K562 (cell line): ENCODE measurements around the gene PPIC. TPM values are rescaled to one million over a fixed set of nuclear protein-coding genes. Genes with fewer than 3 reads are reported as not detected.

ENCODE experiments used
- CEBPG ChIP-seq, 3 experiments: fragments of 200-800 bp in 1 of 3; sonication (Bioruptor generic) in 1 of 3; sonication (generic) in 1 of 3; formaldehyde crosslinking in 1 of 3; IDR thresholded peaks in 2 of 3; conservative IDR thresholded peaks in 1 of 3; 2 replicates each; pipeline versions ENCODE4 v1.6.1 to v1.8.0; 2016 to 2022; ENCODE audit warnings: missing compliant biosample characterization in 2 of 3, missing genetic modification characterization in 2 of 3, mild to moderate bottlenecking in 1 of 3, missing genetic modification reagents in 1 of 3
- HNRNPK ChIP-seq: fragments of 200-400 bp; formaldehyde crosslinking; IDR thresholded peaks from one replicate; pipeline ENCODE4 v1.6.1; 2018; ENCODE audit warnings: mild to moderate bottlenecking, low read depth, low read length; ENCODE audit not compliant: poor library complexity, severe bottlenecking
- MAFF ChIP-seq: IDR thresholded peaks from 2 replicates; pipeline ENCODE4 v1.6.1; 2012; ENCODE audit warnings: low read length, improper control_type of control experiment
- MTF1 ChIP-seq: fragments of 250-450 bp; sonication (Bioruptor Pico); IDR thresholded peaks from 2 replicates; pipeline ENCODE4 v1.9.0; 2021; ENCODE audit warnings: moderate library complexity, mild to moderate bottlenecking, inconsistent platforms, borderline replicate concordance
- NFE2L1 ChIP-seq: fragments of 450-650 bp; IDR thresholded peaks from 2 replicates; pipeline ENCODE4 v1.6.1; 2016; ENCODE audit warnings: missing genetic modification characterization, low read depth, mild to moderate bottlenecking, missing compliant biosample characterization, moderate library complexity, borderline replicate concordance
- TGIF2 ChIP-seq: sonication (generic); formaldehyde crosslinking; IDR thresholded peaks from 2 replicates; pipeline ENCODE4 v1.8.1; 2022; ENCODE audit warnings: mild to moderate bottlenecking, missing genetic modification reagents, moderate library complexity
- polyA plus RNA-seq, 8 experiments: library from polyadenylated mRNA; depleted of rRNA in 4 of 8; stranded (reverse) in 5 of 8; unstranded in 3 of 8; fragments of >200 nt; fragmentation: Nextera tagmentation in 2 of 8; fragmentation: Illumina TruSeq in 1 of 8; extraction: Ambion mirVana in 2 of 8; extraction: Trizol in 1 of 8; gene quantifications; 2 replicates each; pipeline versions ENCODE4 v1.2.1 to v1.2.3, GENCODE V29; 2011 to 2014; ENCODE audit warnings: inconsistent platforms in 1 of 8, missing spikeins in 1 of 8
- total RNA-seq, 7 experiments: library from RNA; depleted of rRNA in 6 of 7; stranded (reverse); fragments of >200 nt in 6 of 7; fragmentation: Illumina TruSeq in 2 of 7; extraction: Trizol in 2 of 7; gene quantifications; 2 replicates each; pipeline versions ENCODE4 v1.2.1 to v1.2.3, GENCODE V29; 2011 to 2021; ENCODE audit warnings: low replicate concordance in 1 of 7
- TF ChIP-seq, protein P1 (sequence below), 2 experiments: IDR thresholded peaks; 2 replicates each; pipeline ENCODE4 v1.6.1; 2012; ENCODE audit warnings: improper control_type of control experiment in 2 of 2, low read depth in 2 of 2, low read length in 2 of 2, borderline replicate concordance in 1 of 2
- TF ChIP-seq, protein P2 (sequence below): fragments of 450-650 bp; IDR thresholded peaks from 2 replicates; pipeline ENCODE4 v1.6.1; 2016; ENCODE audit warnings: low read depth, mild to moderate bottlenecking, moderate library complexity

PPIC gene
- total and polyA plus RNA-seq, 9 of the 15 experiments (the other 6 are each of a cell fraction or from before 2014, with no cell fraction given): 1.3 to 4.5 (median 2.8) TPM

DNA sequence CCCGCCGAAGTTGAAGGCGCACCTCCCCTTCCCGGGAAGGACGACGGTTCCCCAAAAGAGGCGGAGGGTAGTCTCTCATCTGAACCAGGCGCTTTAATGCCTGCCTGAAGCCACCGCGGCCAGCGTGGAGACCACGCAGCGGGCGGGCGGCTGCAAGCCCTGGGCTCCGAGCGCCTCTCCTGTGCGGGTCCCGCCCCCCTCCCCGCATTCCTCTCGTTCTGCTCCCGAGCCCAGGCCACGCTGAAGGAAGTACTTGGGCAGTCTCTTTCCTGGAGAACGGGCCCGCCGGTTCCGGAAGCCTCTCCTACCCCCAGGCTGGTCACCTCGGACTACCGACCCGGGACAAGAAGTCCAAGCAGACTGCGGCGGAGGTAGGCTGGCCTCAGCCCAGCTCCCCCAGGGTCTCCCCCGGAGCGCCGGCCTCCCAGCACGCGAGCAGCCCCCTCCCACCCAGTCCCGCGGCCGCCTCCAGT lies 571 bp downstream of the PPIC start (continued):
- TF ChIP-seq, protein P1, sequence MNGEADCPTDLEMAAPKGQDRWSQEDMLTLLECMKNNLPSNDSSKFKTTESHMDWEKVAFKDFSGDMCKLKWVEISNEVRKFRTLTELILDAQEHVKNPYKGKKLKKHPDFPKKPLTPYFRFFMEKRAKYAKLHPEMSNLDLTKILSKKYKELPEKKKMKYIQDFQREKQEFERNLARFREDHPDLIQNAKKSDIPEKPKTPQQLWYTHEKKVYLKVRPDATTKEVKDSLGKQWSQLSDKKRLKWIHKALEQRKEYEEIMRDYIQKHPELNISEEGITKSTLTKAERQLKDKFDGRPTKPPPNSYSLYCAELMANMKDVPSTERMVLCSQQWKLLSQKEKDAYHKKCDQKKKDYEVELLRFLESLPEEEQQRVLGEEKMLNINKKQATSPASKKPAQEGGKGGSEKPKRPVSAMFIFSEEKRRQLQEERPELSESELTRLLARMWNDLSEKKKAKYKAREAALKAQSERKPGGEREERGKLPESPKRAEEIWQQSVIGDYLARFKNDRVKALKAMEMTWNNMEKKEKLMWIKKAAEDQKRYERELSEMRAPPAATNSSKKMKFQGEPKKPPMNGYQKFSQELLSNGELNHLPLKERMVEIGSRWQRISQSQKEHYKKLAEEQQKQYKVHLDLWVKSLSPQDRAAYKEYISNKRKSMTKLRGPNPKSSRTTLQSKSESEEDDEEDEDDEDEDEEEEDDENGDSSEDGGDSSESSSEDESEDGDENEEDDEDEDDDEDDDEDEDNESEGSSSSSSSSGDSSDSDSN (IDR thresholded peaks at IDR 0.05; ENCODE audit: borderline replicate concordance in 1 of 2, low read depth in 2 of 2, low read length in 2 of 2): no peak
- TF ChIP-seq NFE2L1 (tag) (no peak), TGIF2 (CRISPR knock-in tag) (no peak), CEBPG (CRISPR knock-in tag; IDR thresholded peaks at IDR 0.05) (peak; percentile 12; the same call in 1 of the 2 replicates), CEBPG (tag; conservative IDR thresholded peaks at IDR 0.05 in 1 of 2, IDR thresholded peaks at IDR 0.05 in 1 of 2) (no peak), HNRNPK (no peak), MTF1 (CRISPR knock-in tag) (no peak), MAFF (no peak)
- TF ChIP-seq, protein P2, sequence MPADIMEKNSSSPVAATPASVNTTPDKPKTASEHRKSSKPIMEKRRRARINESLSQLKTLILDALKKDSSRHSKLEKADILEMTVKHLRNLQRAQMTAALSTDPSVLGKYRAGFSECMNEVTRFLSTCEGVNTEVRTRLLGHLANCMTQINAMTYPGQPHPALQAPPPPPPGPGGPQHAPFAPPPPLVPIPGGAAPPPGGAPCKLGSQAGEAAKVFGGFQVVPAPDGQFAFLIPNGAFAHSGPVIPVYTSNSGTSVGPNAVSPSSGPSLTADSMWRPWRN: no peak
